ENCODE measurements around the gene TOR2A. TPM values are rescaled to one million over a fixed set of nuclear protein-coding genes. Genes with fewer than 3 reads are reported as not detected.
A peak's percentile ranks its signal among the peaks of the same experiment; 100 is the strongest.

TOR2A gene
- total RNA-seq, 2 donors from 2014 or later = 15.7 to 16.7 TPM

DNA sequence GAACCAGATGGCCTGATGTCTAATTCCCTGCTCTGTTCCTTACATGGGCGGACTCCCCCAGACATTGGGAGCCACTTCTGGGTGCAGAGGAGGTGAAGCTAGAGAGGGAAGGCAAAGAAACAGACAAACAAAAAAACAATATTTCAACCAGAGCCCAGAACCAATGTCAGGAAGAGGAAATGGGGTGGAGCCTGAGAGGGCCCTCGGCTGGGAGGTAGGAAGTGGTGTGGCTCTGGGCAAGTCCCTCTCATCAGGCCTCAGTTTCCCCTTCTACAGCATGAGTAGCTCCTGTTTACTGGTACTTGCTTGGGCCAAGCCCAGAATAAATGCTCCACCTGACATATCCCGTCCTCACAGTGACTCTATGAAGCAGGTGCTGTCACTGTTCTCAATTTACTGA lies 32.3 kb upstream of the TOR2A start:
- DNase-seq = no peak
- Mint-ChIP-seq H3K27ac (no peak overlapping the region), H3K4me1 (peaks cover 8% of the 10 kb centered on the region), H3K4me3 (no peak overlapping the region), H3K36me3 (ENCODE audit: low read depth) (no peaks in the 10 kb centered on the region), H3K27me3 (ENCODE audit: insufficient read depth) (peaks cover 8% of the 10 kb centered on the region), H3K9me3 (no peaks in the 10 kb centered on the region)
- TF ChIP-seq, protein P1, sequence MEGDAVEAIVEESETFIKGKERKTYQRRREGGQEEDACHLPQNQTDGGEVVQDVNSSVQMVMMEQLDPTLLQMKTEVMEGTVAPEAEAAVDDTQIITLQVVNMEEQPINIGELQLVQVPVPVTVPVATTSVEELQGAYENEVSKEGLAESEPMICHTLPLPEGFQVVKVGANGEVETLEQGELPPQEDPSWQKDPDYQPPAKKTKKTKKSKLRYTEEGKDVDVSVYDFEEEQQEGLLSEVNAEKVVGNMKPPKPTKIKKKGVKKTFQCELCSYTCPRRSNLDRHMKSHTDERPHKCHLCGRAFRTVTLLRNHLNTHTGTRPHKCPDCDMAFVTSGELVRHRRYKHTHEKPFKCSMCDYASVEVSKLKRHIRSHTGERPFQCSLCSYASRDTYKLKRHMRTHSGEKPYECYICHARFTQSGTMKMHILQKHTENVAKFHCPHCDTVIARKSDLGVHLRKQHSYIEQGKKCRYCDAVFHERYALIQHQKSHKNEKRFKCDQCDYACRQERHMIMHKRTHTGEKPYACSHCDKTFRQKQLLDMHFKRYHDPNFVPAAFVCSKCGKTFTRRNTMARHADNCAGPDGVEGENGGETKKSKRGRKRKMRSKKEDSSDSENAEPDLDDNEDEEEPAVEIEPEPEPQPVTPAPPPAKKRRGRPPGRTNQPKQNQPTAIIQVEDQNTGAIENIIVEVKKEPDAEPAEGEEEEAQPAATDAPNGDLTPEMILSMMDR (conservative IDR thresholded peaks at IDR 0.05) = no peak
- Histone ChIP-seq H3K4me1 (ENCODE audit: control insufficient read depth, insufficient read depth, low read length) (peaks cover 3% of the 10 kb centered on the region), H3K4me3 (ENCODE audit: low read length) (no peak overlapping the region), H3K36me3 (ENCODE audit: control insufficient read depth, insufficient read depth, low read length) (no peaks in the 10 kb centered on the region), H3K27me3 (ENCODE audit: control insufficient read depth, insufficient read depth, low read length, poor library complexity, severe bottlenecking) (no peaks in the 10 kb centered on the region), H3K27ac (ENCODE audit: low read depth, low read length) (peak overlapping the region; percentile 56), H3K9ac (ENCODE audit: extremely low read depth, low read length, poor library complexity, severe bottlenecking) (no peak overlapping the region), H3K9me3 (ENCODE audit: control insufficient read depth, low read length) (no peaks in the 10 kb centered on the region)
- 83% methylated on average over 3 of the region's 3 CpGs; no CpG with 5 or more reads in 1 of the 2 experiments for WGBS, 2 experiments (ENCODE audit: insufficient coverage in 1 of 2, insufficient read length in 1 of 2)

DNA sequence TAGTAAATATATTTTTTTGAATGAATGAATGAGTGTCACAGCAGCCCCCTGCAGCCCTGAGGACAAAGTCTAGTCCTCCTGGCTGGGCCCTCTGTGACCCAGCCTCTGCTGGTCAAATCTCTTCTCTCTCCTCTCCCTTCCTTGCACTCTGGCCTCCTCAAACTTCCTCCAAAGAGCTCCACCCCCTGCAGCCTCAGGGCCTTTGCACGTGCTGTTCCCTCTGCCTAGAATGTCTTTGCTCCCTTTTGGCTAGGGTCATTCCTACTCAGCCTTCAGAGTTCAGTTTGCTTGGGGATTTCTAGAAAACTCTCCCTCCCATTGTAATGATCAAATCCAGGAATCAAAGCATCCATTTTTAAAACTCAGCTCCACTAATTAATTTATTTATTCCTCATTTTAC lies 30.3 kb upstream of the TOR2A start:
- Mint-ChIP-seq H3K27me3 (ENCODE audit: insufficient read depth) (peaks cover 6% of the 10 kb centered on the region), H3K4me1 (peaks cover 3% of the 10 kb centered on the region), H3K9me3 (no peaks in the 10 kb centered on the region), H3K27ac (no peak overlapping the region), H3K4me3 (no peak overlapping the region), H3K36me3 (ENCODE audit: low read depth) (no peaks in the 10 kb centered on the region)
- TF ChIP-seq, protein P1 (conservative IDR thresholded peaks at IDR 0.05) = no peak
- no peaks in the 10 kb centered on the region for H3K9me3 ChIP-seq (ENCODE audit: control insufficient read depth, low read length)
- H3K27me3 ChIP-seq (ENCODE audit: control insufficient read depth, insufficient read depth, low read length, poor library complexity, severe bottlenecking) = no peaks in the 10 kb centered on the region
- no peak overlapping the region for H3K9ac ChIP-seq (ENCODE audit: extremely low read depth, low read length, poor library complexity, severe bottlenecking)
- H3K27ac ChIP-seq (ENCODE audit: low read depth, low read length) = no peak overlapping the region
- DNase-seq = no peak
- H3K4me1 ChIP-seq (ENCODE audit: control insufficient read depth, insufficient read depth, low read length) = peaks cover under 1% of the 10 kb centered on the region
- WGBS, 2 experiments (ENCODE audit: insufficient coverage in 1 of 2, insufficient read length in 1 of 2) = 90 to 100% methylated on average over 1 of the region's 1 CpG
- H3K36me3 ChIP-seq (ENCODE audit: control insufficient read depth, insufficient read depth, low read length) = no peaks in the 10 kb centered on the region
- H3K4me3 ChIP-seq (ENCODE audit: low read length) = no peak overlapping the region

DNA sequence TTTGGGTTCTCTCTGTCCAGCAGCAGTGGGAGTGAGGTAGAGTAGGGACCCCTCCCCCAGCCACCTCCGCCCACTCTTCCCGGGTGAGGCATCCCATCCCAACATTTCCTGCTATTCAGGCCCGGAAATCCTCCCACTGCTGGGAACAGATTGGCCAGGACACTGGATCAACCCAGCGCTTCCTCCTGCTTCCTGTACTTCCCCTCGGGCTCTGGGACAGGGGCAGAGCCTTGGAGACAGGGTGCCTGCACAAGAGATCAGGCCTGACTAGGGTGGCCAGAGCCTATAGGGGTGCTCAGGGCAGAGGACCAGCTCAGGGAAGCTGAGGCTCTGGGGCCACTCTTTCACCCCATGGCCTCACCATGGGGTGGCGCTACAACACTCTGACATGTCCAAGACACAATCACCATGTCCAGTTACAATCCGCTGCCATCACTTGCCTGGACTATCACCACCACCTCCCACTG lies 28.9 kb upstream of the TOR2A start:
- H3K36me3 Mint-ChIP-seq (ENCODE audit: low read depth) = no peaks in the 10 kb centered on the region
- H3K27ac Mint-ChIP-seq = no peak overlapping the region
- 68 to 81% methylated on average over 5 to 7 of the region's 7 CpGs for WGBS, 2 experiments (ENCODE audit: insufficient coverage in 1 of 2, insufficient read length in 1 of 2)
- TF ChIP-seq, protein P1 (conservative IDR thresholded peaks at IDR 0.05) = peak; percentile 69
- Histone ChIP-seq H3K9ac (ENCODE audit: extremely low read depth, low read length, poor library complexity, severe bottlenecking) (no peak overlapping the region), H3K27ac (ENCODE audit: low read depth, low read length) (no peak overlapping the region), H3K36me3 (ENCODE audit: control insufficient read depth, insufficient read depth, low read length) (no peaks in the 10 kb centered on the region), H3K4me3 (ENCODE audit: low read length) (no peak overlapping the region), H3K27me3 (ENCODE audit: control insufficient read depth, insufficient read depth, low read length, poor library complexity, severe bottlenecking) (no peaks in the 10 kb centered on the region), H3K4me1 (ENCODE audit: control insufficient read depth, insufficient read depth, low read length) (no peaks in the 10 kb centered on the region), H3K9me3 (ENCODE audit: control insufficient read depth, low read length) (no peaks in the 10 kb centered on the region)
- no peak overlapping the region for H3K4me3 Mint-ChIP-seq
- H3K4me1 Mint-ChIP-seq = peaks cover 2% of the 10 kb centered on the region
- H3K27me3 Mint-ChIP-seq (ENCODE audit: insufficient read depth) = peaks cover 2% of the 10 kb centered on the region
- no peaks in the 10 kb centered on the region for H3K9me3 Mint-ChIP-seq
- DNase-seq = peak; percentile 86
